WI38 (cell line): ENCODE measurements around the gene SYNCRIP.

ENCODE experiments used
- H3K4me3 ChIP-seq: 2 replicates; pipeline ENCODE4 v1.5.1; 2011; ENCODE audit warnings: low read depth, mild to moderate bottlenecking, control low read depth, low read length
- CTCF ChIP-seq: IDR thresholded peaks from 2 replicates; pipeline ENCODE4 v1.5.1; 2012; ENCODE audit warnings: low read depth, mild to moderate bottlenecking, control low read depth, low read length

The SYNCRIP gene

DNA sequence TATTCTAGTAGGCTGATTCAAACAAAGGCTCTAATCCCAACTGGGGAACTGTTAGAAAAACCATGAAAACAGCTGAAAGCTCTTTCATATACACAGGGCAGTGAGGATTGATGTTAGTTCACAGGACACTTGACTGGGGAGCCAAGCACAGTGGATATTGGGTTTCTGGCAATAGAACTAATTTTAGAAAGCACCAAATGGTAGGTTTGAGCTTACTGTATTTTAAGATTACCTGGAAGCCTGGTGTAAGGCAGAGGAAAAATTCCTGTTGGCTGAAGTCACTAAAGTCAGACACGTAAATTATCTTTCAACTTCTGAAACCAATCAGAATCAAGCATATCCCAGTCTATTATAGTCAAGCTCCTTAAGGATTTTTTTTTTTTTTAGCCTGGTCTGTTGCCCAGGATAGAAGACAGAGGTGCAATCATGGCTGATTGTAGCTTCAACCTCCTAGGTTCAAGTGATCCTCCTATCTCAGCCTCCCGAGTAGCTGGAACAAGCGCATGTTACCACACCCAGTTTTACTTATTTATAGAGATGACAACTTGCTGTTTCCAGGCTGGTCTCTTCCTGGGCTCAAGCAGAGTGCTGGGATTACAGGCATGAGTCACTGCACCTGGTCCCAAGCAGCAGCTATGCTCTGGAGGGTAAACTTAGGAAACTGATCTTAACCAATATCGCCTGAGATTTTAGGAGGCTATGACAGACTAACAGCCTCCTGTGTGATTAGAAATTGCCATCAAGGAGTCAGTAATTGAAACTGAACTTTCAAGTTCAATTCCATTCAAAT is 32.5 kb upstream of the SYNCRIP start:
- peak overlapping the region; percentile 99 for H3K4me3 ChIP-seq
- no peak for TF ChIP-seq CTCF

GRCh38 chr6:85674604-85675003 is 31.9 kb upstream of the SYNCRIP start:
- TF ChIP-seq CTCF, result no peak

DNA sequence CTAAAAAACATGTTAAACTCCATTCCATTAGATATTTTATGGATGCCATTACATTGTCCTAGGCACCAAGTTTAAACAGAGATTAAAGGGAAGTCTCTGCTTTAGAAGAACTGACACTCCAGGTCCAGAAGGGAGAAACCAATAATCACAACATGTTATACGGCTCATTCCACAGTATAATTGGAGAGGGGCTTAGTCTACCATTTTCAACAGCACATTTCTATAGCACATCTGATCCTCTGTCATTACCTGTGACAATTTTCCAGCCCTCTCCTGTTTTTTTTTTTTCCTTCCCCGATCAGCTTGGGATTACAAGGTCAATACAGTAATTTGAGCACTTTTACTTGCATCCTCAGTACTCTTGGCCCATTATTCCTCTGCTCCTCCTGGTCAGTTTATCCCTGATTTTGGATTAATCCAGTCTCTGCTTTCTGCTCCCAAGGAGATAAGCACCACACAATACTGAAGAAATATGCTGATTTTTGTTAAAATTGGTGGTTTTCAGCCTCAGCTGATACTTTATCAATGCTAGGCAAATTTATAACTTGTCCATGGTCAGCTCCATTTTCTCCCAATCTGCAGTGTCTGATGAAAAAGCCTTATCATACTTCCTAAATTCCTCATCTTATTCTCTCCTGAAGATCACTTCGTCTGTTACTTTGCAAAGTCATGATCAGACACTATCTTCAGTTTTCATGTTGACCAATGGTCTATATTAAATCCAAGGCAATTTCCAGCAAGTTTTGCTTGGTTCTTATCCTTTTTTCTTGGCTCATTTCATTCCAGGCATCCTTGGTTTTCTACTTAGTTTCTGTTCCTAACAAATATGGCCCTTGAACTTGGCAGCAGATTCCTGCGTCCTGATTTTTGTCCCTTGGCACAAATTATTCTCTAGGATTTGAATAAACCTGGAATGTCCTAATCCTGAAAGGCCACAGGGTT is 30.8 kb upstream of the SYNCRIP start:
- no peak overlapping the region for H3K4me3 ChIP-seq
- no peak for TF ChIP-seq CTCF

More at GRCh38 chr6:85674604-85675003, 31.9 kb upstream of the SYNCRIP start:
- no peak overlapping the region for H3K4me3 ChIP-seq

GRCh38 chr6:85672623-85673022 is 29.9 kb upstream of the SYNCRIP start:
- H3K4me3 ChIP-seq, result no peak overlapping the region
- no peak for TF ChIP-seq CTCF

GRCh38 chr6:85672050-85672449 is 29.4 kb upstream of the SYNCRIP start:
- TF ChIP-seq CTCF, result no peak
- no peak overlapping the region for H3K4me3 ChIP-seq

DNA sequence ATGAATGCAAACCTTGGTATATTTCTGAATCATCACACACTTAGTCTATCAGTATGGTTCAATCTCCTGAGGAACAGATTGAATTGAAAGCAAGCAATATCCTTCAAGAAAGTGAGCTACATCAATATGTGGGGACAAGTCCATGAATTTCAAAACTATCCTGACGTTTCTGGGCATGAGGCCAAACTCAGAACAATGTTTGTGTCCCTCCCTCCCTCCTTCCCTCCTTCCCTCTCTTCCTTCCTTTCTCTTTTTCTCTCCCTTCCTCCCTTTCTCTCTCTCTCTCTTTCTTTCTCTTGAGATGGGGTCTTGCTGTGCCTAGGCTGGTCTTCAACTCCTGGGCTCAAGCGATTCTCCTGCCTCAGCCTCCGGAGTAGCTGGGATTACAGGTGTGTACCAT is 27.9 kb upstream of the SYNCRIP start:
- H3K4me3 ChIP-seq, result no peak overlapping the region
- no peak for TF ChIP-seq CTCF
